ENCODE measurements around the gene RSF1. TPM values are rescaled to one million over a fixed set of nuclear protein-coding genes. Genes with fewer than 3 reads are reported as not detected.
A peak's percentile ranks its signal among the peaks of the same experiment; 100 is the strongest.

RSF1 gene
- total and polyA plus RNA-seq, 7 donors, result 2.7 to 34.8 (median 30.0) TPM

DNA sequence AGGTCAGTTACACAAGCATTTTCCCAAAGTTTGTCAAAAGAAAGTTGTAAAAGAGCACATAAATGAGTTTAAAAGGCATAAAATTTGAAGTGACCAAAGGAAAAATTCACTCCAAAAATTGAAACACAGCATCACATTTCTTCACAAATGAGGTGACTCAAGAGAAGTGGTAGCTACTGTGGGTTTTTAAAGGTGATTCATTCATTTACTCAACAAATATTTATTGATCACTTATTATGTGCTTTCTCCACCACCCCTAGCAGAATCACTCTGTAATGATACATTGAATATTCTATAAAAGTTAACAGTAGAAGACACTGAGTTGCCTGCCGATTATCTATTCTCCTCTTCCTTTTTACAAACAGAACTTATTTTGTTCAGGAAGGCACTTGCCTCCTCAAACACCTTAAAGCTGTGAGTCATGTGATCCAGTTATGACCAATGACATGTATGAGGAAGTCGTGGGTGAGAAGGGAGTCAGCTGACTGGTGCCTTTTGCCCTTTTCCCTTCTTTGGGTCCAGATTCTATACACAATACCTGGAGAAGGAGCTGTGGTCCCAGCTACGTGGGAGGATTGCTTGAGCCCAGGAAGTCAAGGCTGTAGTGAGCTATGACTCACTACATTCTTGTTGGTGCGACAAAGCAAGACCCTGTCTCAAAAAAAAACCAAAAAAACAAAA is 115.2 kb downstream of the RSF1 start:
- Histone ChIP-seq H3K9me3 (no peaks in the 10 kb centered on the region), H3K36me3 (ENCODE audit: insufficient read depth in 1 of 2, low read depth in 1 of 2) (peaks cover 2 to 19% of the 10 kb centered on the region in 2 donors), H3K4me3 (no peak overlapping the region), H3K27me3 (ENCODE audit: insufficient read depth in 3 of 3, low read length in 2 of 3) (no peaks in the 10 kb centered on the region), H3K27ac (no peak overlapping the region), H3K4me1 (peaks cover 8% of the 10 kb centered on the region)
- TF ChIP-seq, protein P1, sequence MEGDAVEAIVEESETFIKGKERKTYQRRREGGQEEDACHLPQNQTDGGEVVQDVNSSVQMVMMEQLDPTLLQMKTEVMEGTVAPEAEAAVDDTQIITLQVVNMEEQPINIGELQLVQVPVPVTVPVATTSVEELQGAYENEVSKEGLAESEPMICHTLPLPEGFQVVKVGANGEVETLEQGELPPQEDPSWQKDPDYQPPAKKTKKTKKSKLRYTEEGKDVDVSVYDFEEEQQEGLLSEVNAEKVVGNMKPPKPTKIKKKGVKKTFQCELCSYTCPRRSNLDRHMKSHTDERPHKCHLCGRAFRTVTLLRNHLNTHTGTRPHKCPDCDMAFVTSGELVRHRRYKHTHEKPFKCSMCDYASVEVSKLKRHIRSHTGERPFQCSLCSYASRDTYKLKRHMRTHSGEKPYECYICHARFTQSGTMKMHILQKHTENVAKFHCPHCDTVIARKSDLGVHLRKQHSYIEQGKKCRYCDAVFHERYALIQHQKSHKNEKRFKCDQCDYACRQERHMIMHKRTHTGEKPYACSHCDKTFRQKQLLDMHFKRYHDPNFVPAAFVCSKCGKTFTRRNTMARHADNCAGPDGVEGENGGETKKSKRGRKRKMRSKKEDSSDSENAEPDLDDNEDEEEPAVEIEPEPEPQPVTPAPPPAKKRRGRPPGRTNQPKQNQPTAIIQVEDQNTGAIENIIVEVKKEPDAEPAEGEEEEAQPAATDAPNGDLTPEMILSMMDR (IDR thresholded peaks at IDR 0.05), result no peak
- WGBS, 3 donors, result 92 to 95% (median 94%) methylated on average over 4 of the region's 4 CpGs
- intact Hi-C loops (cut with DNase I), result no loop called here
- ATAC-seq (no peak), DNase-seq (no peak)

DNA sequence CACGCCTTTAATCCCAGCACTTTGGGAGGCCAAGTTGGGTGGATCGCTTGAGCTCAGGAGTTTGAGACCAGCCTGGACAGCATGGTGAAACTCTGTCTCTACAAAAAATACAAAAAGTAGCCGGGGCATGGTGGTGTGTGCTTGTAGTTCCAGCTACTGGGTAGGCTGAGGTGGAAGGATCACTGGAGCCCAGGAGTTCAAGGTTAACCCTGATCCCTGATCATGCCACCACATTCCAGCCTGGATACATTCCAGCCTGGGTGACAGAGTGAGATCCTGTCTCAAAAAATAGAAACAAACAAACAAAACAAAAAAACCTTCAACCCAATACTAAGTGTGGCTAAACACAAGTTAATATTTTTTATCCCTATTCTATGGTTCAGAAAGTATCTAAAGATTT is 116.5 kb downstream of the RSF1 start:
- Histone ChIP-seq H3K27ac (no peak overlapping the region), H3K9me3 (no peaks in the 10 kb centered on the region), H3K4me3 (no peak overlapping the region), H3K36me3 (ENCODE audit: insufficient read depth in 1 of 2, low read depth in 1 of 2) (peaks cover 2 to 26% of the 10 kb centered on the region in 2 donors), H3K27me3 (ENCODE audit: insufficient read depth in 3 of 3, low read length in 2 of 3) (no peaks in the 10 kb centered on the region), H3K4me1 (peaks cover 8% of the 10 kb centered on the region)
- peak in 1 of 4 donors; percentile 43 for ATAC-seq
- intact Hi-C loops (cut with DNase I), result no loop called here
- DNase-seq, result no peak
- WGBS, 3 donors, result 83 to 94% (median 84%) methylated on average over 3 of the region's 3 CpGs
- TF ChIP-seq, protein P1 (IDR thresholded peaks at IDR 0.05), result no peak

DNA sequence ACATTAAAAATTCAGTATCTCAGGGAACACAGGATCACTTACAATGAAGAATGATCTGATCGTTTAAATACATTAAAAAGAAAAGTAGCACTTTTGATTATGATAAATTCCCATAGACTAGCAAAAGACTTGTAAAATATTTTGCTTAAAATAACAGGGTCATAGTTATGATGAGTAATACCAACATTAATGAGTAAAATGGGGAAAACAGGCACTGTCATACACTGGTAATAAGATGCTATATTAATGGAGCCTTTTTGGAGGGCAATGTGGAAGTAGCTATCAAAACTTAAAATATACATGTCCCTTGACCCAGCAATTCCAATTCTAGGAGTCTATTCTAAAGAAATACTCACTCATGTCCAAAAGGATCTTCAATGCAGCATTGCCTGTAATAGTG is 121.1 kb downstream of the RSF1 start:
- DNase-seq (no peak), ATAC-seq (no peak)
- Histone ChIP-seq H3K27ac (no peak overlapping the region), H3K27me3 (ENCODE audit: insufficient read depth in 3 of 3, low read length in 2 of 3) (no peaks in the 10 kb centered on the region), H3K4me3 (no peak overlapping the region), H3K9me3 (no peaks in the 10 kb centered on the region), H3K4me1 (peaks cover 8% of the 10 kb centered on the region), H3K36me3 (ENCODE audit: insufficient read depth in 1 of 2, low read depth in 1 of 2) (peaks cover 2 to 64% of the 10 kb centered on the region in 2 donors)
- TF ChIP-seq, protein P1 (IDR thresholded peaks at IDR 0.05), result no peak
- 93 to 94% (median 94%) methylated on average over 1 of the region's 1 CpG for WGBS, 3 donors
- intact Hi-C loops (cut with DNase I), result no loop called here

DNA sequence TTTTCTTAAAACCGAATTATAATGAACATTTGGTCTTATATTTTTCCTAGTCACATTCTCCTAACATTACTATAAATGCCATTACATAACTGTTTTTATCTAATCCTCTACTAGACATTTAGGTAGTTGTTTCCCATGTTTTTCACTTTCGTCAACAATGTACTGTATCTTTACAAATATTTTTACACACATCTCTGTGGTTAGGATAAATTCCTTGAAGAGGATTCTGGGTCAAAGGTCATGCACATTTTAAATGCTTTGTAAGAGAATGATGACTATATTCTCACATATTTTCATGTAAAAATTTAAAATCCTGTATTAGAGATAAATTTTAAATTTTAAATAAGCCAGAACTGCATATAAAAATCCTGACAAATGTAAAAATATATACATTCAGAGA is 121.6 kb downstream of the RSF1 start:
- H3K9me3 ChIP-seq, result no peaks in the 10 kb centered on the region
- TF ChIP-seq, protein P1 (IDR thresholded peaks at IDR 0.05), result no peak
- intact Hi-C loops (cut with DNase I), result no loop called here
- H3K36me3 ChIP-seq (ENCODE audit: insufficient read depth in 1 of 2, low read depth in 1 of 2), result peaks cover 2 to 67% of the 10 kb centered on the region in 2 donors
- H3K27me3 ChIP-seq (ENCODE audit: insufficient read depth in 3 of 3, low read length in 2 of 3), result no peaks in the 10 kb centered on the region
- 93 to 95% (median 95%) methylated on average over 2 of the region's 2 CpGs for WGBS, 3 donors
- peaks cover 2% of the 10 kb centered on the region for H3K4me1 ChIP-seq
- H3K27ac ChIP-seq, result no peak overlapping the region
- no peak overlapping the region for H3K4me3 ChIP-seq
- ATAC-seq (no peak), DNase-seq (no peak)

DNA sequence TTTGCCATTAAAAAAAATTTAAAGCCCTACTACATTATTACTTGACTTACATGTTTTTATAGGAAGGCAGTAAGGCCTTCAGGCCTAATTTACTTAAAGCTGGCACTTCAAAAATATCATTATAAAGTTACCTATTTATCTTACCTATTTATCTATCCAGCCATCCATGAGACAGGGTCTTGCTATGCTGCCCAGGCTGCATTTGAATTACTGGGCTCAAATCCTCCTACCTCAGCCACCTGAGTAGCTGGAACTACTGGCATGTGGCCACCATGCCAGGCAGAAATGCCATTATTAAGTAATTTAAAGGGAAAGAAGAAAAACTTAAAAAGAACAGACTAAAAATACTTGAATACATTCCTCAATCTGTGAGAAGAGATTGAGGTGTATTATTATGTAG is 122.7 kb downstream of the RSF1 start:
- Histone ChIP-seq H3K27ac (no peak overlapping the region), H3K4me1 (no peaks in the 10 kb centered on the region), H3K36me3 (ENCODE audit: insufficient read depth in 1 of 2, low read depth in 1 of 2) (peaks cover 2 to 70% of the 10 kb centered on the region in 2 donors), H3K9me3 (no peaks in the 10 kb centered on the region), H3K4me3 (no peak overlapping the region), H3K27me3 (ENCODE audit: insufficient read depth in 3 of 3, low read length in 2 of 3) (no peaks in the 10 kb centered on the region)
- TF ChIP-seq, protein P1 (IDR thresholded peaks at IDR 0.05), result no peak
- DNase-seq (no peak), ATAC-seq (no peak)
- intact Hi-C loops (cut with DNase I), result no loop called here
